Left ventricle myocardium superior (tissue), 1 donor: Measurements from ENCODE around the gene MBP. TPM values are rescaled to one million over a fixed set of nuclear protein-coding genes. Genes with fewer than 3 reads are reported as not detected.
"Not testable (repeated sequence)": the region's sequence is repeated elsewhere in the genome, so short reads cannot be mapped to it uniquely, and the experiment has no call there.

Source experiments
- ATAC-seq: fragments of 200-7000 bp; cut with Tn5 transposase; one replicate; pipeline ENCODE4 v1.9.1; 2020; ENCODE audit warnings: mild to moderate bottlenecking, moderate library complexity
- DNase-seq: peaks from one replicate; pipeline ENCODE4 v3.0.0-alpha.2; 2020
- intact Hi-C: fragments of 100-400 bp; cut with micrococcal nuclease; formaldehyde crosslinking; loops from one replicate; pipeline ENCODE4 v1.11.0; 2022
- total RNA-seq: library from RNA; stranded (reverse); fragmentation: NEBNext Ultra II Directional; extraction: Animal tissue kit (Norgen Biotek cat#: 25700); gene quantifications from one replicate; pipeline ENCODE4 v1.2.1, GENCODE V29; 2021
- donor health status: DM: no; HTN: yes; CAD: no; lungs with severe emphysema.

The MBP gene
- total RNA-seq, 1 donor from 2014 or later, result 32.7 TPM

- intact Hi-C loops, result no loop called here
- DNase-seq (no peak), ATAC-seq (no peak)
Measured at GRCh38 chr18:76977684-76978232, 154.8 kb downstream of the MBP start.

GRCh38 chr18:76977108-76977621, 155.4 kb downstream of the MBP start:
- DNase-seq (no peak), ATAC-seq (peak; percentile 75)
- intact Hi-C loops, result no loop called here

DNA sequence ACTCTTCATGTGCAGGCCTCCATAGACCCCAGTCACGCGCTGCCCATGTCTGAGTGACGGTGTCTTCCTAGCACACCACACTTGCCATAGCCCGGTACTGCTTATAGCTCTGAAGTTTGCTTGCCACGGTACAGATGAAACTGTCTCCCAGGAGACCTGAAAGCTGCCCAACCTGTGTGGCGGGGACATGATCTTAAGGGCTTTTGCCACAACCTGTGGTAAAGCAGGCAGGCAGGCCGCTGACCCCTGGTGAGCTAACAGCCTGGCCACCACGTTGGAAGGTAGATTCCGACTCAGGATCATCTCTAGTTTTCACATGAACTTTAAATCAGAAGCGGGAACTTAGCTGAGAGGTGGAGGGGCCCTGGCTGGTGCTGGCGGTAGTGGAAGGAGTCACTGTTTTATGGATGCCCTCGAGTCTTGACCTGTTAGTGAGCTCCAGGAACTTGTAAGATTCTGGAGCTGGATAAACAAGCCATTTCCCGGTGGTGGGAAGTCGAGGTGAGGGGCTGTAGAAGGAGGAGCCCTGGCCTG, 156.9 kb downstream of the MBP start:
- no peak for DNase-seq
- ATAC-seq, result no peak
- intact Hi-C loops, result no loop called here

DNA sequence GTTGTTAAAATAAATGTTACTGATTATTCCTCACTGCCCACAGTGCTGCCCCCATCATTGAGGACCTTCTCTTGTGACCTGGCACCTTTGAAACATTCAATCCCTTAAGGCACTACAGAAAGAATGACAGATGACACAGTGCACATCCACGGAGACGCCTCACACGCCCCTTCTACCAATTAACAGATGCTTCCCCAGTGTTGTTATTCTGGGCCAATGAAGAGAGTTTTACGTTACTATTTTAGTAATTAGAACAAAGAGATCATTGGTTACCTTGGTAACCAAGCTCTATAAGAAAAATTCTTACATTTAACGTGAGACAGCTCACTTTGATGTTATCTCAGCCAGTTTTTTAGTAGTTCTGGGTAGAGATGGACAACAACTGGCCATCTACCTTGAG, 158.2 kb downstream of the MBP start:
- ATAC-seq, result no peak
- intact Hi-C loops, result no loop called here
- no peak for DNase-seq

DNA sequence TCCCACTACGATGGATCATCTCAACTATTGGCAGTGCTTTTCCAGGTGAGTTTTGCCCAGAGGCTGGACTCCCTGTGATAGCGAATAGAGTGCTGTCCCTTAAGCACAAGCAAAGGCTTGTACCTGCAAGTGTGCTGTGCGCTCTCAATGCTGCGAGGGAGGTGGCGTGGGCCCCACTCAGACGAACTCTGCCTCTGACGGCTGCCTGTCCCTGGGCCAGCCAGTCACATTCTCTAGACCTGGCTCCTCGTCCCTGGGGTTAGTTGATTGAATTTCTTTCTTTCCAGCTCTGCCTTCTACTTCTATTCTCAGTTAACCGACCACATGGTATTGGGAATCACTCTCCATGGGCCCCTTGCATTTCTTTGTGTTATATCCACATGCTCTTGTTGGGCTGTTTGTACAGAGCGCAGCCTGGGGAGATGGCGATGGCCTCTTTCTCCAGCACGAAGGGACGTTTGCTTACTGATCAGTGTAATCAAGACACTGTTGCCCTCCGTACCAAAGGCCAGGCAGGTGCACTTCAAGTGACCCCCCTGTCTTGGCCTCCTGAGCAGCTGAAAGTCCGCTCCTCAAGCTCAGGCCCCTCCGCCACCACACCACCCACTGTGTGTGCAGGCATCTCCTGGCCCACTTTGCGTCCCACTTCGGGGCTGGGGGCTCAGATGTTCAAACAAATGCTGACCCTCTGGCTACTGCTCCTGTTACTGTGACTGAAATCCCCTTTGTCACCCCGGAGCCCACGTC, 158.9 kb downstream of the MBP start:
- intact Hi-C loops, result no loop called here
- no peak for DNase-seq
- ATAC-seq, result no peak

DNA sequence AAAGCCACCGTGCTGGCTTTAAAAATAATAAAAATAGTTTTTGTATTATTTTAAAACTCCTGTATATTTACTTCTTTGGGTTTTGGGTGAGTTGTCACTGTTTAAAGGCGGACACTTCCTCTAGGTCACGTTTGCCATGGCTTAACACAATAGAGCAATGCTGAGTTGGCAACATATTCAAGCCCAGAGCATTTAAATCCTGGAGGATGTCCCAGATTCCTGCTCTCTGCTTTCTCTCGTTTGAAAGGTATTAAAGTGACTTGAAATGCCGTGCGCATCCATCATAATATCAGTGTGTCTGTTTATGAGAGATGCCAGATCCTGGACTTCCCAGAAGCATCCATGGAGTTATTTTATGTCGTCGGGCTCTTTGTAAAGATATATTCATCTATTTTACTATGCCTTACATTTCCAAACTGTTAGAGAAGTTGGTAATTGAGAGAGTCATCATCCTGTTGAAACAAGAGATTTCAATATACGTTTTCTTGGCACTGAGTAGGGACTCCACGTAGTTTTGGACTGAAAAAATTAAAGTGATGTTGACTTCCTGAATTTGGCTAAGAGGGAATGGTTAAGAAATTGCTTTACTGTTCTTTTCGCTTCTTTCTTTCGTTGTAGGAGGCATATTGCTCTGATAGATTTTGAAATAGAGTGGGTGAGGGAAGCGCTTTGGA, 159.6 kb downstream of the MBP start:
- ATAC-seq (no peak), DNase-seq (no peak)
- intact Hi-C loops, result no loop called here

DNA sequence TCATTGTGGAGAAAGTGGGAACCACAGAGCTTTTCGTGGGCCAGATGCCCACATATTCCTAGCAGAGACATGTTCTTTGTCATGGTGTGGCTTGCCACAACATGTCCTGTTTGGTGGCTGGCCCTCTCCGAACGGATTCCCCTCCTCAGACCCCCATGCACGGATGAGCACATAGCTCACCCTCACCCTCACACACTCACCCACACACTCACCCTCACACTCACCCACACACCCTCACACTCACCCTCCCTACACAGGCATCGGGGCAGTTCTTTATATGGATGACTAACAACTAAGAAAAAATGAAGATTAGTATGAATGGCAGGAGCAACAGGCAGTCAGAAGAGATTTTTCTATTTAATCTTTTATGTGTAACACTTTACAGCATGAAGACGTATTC, 160.3 kb downstream of the MBP start:
- DNase-seq (no peak), ATAC-seq (no peak)
- intact Hi-C loops, result no loop called here

DNA sequence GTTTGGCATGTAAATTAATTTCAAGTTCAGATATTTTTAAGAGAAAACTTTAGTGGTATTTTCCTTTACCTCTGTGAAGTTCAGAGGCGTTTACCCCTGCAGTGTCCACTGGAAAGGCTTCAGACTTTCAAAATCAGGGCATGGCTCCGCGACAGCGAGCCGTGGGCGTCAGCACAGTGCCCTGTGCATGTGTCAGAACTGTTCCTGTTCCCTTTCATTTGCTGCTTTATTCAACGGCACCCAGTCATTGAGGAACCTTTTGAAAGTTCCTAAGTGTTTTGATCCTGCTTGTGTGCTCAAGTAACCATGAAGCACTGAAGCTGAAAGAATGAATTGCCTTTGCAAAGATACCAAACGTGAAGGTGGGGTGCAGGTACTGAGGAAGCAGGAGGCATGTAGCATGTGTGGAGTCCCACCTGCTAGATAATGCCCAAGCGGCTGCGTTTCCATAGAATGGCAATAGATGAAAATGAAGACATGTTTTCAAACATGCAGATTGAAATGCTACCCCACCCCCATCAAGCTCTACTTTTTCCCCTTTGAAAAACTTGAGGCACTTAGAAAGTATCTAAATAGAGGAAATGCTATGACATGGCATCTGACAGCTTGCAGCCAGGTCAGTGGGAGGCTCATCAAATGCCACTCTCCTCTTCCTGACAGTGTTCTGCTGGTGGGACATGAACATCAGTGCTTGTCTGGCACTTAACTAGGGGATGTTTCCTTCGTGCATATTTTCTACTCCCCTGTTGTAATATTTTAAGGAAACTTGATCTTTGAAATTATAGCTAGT, 161.6 kb downstream of the MBP start:
- intact Hi-C loops, result no loop called here
- ATAC-seq, result no peak

DNA sequence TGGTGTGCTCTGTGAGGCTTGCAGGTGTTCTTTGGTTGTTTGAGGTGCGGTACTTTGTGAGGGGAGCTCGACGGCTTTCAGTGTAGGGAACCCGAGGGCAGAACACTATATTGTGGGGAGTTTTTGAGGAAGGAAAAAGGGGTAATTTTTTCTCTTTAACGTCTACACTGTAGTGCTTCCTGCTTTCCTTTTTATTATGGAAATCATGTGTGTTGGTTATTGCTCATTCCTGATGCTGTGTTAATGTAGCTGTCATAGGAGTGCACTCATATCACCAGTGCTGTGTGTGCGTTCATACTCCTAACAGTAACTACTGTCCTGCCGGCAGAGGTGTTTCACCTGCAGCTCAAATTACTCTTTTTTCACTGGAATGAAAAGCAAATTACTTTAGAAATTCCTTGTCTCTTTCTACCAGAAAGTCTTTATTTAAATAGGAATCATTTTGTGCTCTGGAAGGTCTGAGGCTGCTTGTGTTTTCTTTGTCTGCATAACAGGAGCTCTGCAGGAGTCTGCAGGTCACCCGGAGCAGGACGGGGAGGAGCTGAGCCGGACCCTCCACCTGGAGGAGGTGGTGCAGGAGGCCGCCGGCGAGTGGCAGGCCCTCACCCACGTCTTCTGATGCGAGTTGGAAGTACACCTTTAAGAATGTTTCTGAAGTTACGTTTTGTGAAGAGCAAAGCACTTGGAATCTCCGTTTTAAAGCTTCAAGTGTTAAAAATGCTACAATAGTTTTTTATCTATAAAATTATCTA, 164.7 kb downstream of the MBP start:
- DNase-seq (no peak), ATAC-seq (no peak)
- intact Hi-C loops, result no loop called here

More for the DNA sequence above, 161.6 kb downstream of the MBP start:
- no peak for DNase-seq

GRCh38 chr18:76967299-76967698, 165.3 kb downstream of the MBP start:
- intact Hi-C loops, DNase-seq, ATAC-seq: not testable (repeated sequence)

DNA sequence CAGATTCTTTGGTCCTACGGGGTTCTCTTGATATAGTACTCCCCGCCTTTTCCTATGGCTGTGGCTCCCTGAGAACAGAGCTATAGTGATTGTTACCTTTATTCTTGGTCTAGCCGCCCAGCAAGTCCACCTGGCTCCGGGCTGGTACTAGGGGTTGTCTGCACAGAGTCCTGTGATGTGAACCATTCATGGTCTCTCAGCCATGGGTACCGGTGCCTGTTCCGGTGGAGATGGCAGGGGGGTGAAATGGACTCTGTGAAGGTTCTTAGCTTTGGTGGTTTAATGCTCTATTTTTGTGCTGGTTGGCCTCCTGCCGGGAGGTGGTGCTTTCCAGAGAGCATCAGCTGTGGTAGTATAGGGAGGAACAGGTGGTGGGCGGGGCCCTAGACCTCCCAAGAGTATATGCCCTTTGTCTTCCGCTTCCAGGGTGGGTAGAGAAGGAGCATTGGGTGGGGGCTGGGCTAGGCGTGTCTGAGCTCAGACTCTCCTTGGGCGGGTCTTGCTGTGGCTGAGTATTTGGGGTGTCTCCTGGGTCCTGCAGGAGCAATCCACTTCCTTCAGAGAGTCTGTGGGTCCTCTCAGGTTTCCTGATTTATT, 166.9 kb downstream of the MBP start:
- ATAC-seq, DNase-seq, intact Hi-C loops: not testable (repeated sequence)

- intact Hi-C loops, result no loop called here
- no peak for ATAC-seq
- no peak for DNase-seq
Measured at GRCh38 chr18:76963936-76964335, 168.6 kb downstream of the MBP start.

DNA sequence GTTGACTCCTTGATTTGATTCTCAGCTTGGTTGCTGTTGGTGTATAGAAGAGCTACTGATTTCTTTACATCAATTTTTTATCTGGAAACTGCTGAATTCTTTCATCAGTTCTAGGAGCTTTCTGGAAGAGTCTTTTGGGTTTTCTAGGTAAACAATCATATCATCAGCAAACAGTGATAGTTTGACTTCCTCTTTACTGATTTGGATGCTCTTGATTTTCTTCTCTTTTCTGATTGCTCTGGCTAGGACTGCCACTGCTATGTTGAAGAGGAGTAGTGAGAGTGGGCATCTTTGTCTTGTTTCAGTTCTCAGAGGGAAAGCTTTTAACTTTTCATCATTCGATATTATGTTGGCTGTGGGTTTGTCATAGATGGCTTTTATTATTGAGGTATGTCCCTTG, 169.7 kb downstream of the MBP start:
- ATAC-seq (no peak), DNase-seq (no peak)
- intact Hi-C loops, result no loop called here

- ATAC-seq, result no peak
- intact Hi-C loops, result no loop called here
- no peak for DNase-seq
Measured at GRCh38 chr18:76960528-76961035, 172.0 kb downstream of the MBP start.

DNA sequence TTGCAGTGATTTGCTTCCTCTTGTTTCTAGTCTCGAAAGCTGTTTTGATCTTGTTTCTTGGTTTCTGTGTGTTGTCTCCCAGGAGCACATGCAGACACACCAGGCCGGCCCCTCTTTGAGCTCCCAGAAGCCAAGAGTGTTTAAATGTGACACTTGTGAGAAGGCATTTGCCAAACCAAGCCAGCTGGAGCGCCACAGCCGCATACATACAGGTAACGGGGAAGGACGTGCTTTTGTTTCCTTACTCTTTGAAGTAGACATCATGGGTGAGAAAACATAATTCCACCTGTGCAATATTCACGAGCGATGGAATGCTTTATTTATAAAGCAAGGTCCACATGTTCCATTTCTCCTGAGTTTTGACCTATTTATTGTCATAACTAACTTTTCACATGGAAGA, 173.0 kb downstream of the MBP start:
- intact Hi-C loops, result no loop called here

DNA sequence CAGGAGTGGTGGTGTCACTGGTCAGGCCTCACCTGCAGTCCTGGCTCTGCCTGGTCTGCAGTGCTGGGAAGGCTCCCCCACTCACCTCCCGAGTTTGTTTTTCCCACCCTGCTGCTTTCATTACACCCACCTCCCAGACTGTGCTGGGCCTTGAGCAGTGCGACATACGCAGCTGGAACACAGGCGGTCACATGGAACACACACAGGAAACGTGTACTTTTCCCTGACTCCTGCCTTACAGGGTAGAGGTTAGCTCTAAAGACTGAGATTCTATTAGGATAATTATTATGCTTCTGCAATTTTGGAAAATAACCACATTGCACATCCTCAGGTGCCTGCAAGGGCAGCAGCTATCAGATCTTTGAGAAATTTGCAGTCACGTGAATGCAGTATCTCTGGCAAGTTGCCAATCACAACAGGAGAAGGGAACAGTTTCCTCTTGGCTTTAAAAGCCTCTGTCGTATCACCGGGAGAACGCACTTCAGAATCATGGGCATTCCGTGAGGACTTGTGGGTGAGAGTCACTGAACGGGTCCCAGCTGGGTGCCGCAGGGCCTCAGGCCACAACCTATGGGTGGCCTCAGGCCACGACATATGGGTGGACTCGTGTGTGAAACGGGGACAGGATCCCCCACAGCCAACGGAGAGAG, 173.8 kb downstream of the MBP start:
- DNase-seq (no peak), ATAC-seq (peak; percentile 28)
- intact Hi-C loops, result no loop called here

More for the DNA sequence above, 173.0 kb downstream of the MBP start:
- no peak for DNase-seq
- ATAC-seq, result no peak
